KMS-11 (cell line): ENCODE results near the gene ARMC6.

Experiments used
- H2AFZ ChIP-seq: fragments of 200-600 bp; sonication (generic); 2 replicates; pipeline ENCODE4 v1.6.1; 2016; ENCODE audit warnings: antibody characterized with exemption, mixed run types, low read depth
- H3K27ac ChIP-seq: fragments of 200-600 bp; sonication (generic); 2 replicates; pipeline ENCODE4 v1.6.1; 2016; ENCODE audit warnings: mild to moderate bottlenecking, mixed run types
- H3K27me3 ChIP-seq: fragments of 200-600 bp; sonication (generic); 2 replicates; pipeline ENCODE4 v1.6.1; 2017; ENCODE audit warnings: mild to moderate bottlenecking, low read depth, mixed run types, moderate library complexity; ENCODE audit not compliant: insufficient read depth
- H3K36me3 ChIP-seq: fragments of 200-600 bp; sonication (generic); 2 replicates; pipeline ENCODE4 v1.6.1; 2017; ENCODE audit warnings: mild to moderate bottlenecking, mixed run types; ENCODE audit not compliant: insufficient read depth
- H3K4me1 ChIP-seq: fragments of 200-600 bp; sonication (generic); 2 replicates; pipeline ENCODE4 v1.6.1; 2016; ENCODE audit warnings: mild to moderate bottlenecking, low read depth, mixed run types; ENCODE audit not compliant: poor library complexity, severe bottlenecking
- H3K4me2 ChIP-seq: fragments of 200-600 bp; sonication (generic); 2 replicates; pipeline ENCODE4 v1.7.0; 2016; ENCODE audit warnings: mild to moderate bottlenecking, mixed run types
- H3K4me3 ChIP-seq: fragments of 200-600 bp; sonication (generic); IDR thresholded peaks from 2 replicates; pipeline ENCODE4 v1.6.1; 2017; ENCODE audit warnings: low read depth, low read length, mixed read lengths; ENCODE audit not compliant: insufficient read depth
- H3K79me2 ChIP-seq: fragments of 200-600 bp; sonication (generic); 2 replicates; pipeline ENCODE4 v1.6.1; 2016; ENCODE audit warnings: low read depth, mixed run types; ENCODE audit not compliant: insufficient read depth
- H3K9ac ChIP-seq: fragments of 200-600 bp; sonication (generic); 2 replicates; pipeline ENCODE4 v1.6.1; 2016; ENCODE audit warnings: mild to moderate bottlenecking, mixed run types
- H4K20me1 ChIP-seq: fragments of 200-600 bp; sonication (generic); 2 replicates; pipeline ENCODE4 v1.6.1; 2016; ENCODE audit warnings: mild to moderate bottlenecking, mixed run types; ENCODE audit not compliant: insufficient read depth
- TF ChIP-seq, protein P1 (sequence below): fragments of 200-600 bp; sonication (generic); conservative IDR thresholded peaks from 2 replicates; pipeline ENCODE4 v1.6.1; 2017; ENCODE audit warnings: low read depth, mild to moderate bottlenecking, antibody characterized with exemption, low read length, moderate library complexity, mixed read lengths

Gene ARMC6

DNA sequence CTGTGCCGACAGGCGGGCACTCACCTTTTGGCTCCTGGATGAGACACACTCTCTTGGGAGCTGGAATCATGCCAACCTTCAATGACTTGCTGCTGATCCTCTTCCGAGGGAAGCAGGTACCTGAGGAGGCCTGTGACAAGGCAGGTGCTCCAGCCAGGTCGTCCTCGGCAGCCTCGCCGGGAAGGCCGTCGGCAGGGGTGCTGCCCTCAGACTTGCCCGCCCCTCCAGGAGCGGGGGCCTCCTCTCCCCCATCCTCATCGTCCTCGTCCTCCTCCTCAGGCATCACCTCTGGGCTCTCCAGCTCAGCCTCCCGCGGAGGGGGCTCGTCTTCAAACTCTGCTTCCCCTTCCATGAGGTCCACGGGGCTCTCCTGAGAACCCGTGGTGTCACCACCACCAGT is 29.3 kb upstream of the ARMC6 start:
- TF ChIP-seq, protein P1, sequence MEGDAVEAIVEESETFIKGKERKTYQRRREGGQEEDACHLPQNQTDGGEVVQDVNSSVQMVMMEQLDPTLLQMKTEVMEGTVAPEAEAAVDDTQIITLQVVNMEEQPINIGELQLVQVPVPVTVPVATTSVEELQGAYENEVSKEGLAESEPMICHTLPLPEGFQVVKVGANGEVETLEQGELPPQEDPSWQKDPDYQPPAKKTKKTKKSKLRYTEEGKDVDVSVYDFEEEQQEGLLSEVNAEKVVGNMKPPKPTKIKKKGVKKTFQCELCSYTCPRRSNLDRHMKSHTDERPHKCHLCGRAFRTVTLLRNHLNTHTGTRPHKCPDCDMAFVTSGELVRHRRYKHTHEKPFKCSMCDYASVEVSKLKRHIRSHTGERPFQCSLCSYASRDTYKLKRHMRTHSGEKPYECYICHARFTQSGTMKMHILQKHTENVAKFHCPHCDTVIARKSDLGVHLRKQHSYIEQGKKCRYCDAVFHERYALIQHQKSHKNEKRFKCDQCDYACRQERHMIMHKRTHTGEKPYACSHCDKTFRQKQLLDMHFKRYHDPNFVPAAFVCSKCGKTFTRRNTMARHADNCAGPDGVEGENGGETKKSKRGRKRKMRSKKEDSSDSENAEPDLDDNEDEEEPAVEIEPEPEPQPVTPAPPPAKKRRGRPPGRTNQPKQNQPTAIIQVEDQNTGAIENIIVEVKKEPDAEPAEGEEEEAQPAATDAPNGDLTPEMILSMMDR: no peak
- no peak overlapping the region for H3K27ac ChIP-seq

DNA sequence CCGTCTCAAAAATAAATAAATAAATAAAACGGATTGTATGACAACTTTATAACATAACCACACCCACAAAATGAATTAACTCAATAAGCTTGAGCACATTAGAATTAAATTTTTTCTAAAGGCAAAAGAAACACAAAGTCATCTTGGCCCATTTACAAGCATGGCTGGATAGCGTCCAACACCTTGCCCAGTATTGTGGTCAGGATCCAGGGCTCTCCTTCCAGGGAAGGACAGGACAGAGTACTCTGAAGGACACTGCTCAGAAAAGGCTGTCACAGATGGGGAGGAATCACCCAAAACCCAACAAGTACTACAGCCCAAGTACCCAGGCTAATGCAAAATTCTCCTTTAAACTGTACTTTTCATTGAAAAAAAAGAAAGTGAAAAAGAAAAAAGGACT is 27.2 kb upstream of the ARMC6 start:
- no peak overlapping the region for H3K4me2 ChIP-seq
- H3K79me2 ChIP-seq: no peaks in the 10 kb centered on the region
- no peaks in the 10 kb centered on the region for H3K4me1 ChIP-seq
- H3K27me3 ChIP-seq: no peaks in the 10 kb centered on the region
- H3K9ac ChIP-seq: no peak overlapping the region
- H3K4me3 ChIP-seq: no peak overlapping the region
- peaks cover 4% of the 10 kb centered on the region; the same call in 1 of the 2 replicates for H3K36me3 ChIP-seq
- H2AFZ ChIP-seq: no peak overlapping the region
- TF ChIP-seq, protein P1: no peak
- H3K27ac ChIP-seq: no peak overlapping the region
- H4K20me1 ChIP-seq: no peaks in the 10 kb centered on the region

More for the DNA sequence above, 29.3 kb upstream of the ARMC6 start:
- Histone ChIP-seq H3K4me1 (peaks cover 16% of the 10 kb centered on the region), H4K20me1 (no peaks in the 10 kb centered on the region), H2AFZ (no peak overlapping the region), H3K9ac (no peak overlapping the region), H3K4me3 (no peak overlapping the region), H3K4me2 (no peak overlapping the region), H3K27me3 (no peaks in the 10 kb centered on the region), H3K36me3 (0 out of 2 replicates have a peak, but pooled peaks cover 4% of the 10 kb centered on the region), H3K79me2 (no peaks in the 10 kb centered on the region)

DNA sequence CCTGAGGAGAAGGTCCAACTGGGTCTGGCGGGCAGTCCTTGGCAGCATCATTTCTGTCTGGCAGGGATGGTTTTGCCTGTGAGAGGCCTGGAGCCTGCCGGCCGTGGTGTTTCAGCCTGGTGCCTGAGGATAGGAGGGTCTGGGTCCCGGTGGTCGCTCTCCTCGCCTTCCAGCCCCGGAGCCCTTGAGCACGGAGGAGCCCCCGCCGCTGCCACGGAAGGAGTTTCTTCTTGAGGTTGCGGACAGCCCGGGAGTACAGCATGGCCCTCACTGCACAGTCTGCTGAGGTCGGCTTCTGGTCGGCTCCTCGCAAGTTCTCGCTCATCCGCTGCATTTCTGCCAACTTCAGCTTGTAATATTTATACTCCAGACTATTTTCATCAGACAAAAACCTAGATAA is 23.5 kb upstream of the ARMC6 start:
- no peaks in the 10 kb centered on the region for H3K4me1 ChIP-seq
- H3K36me3 ChIP-seq: no peaks in the 10 kb centered on the region; the same call in 1 of the 2 replicates
- TF ChIP-seq, protein P1: no peak
- no peaks in the 10 kb centered on the region for H3K27me3 ChIP-seq
- H4K20me1 ChIP-seq: no peaks in the 10 kb centered on the region
- H3K4me3 ChIP-seq: no peak overlapping the region
- no peak overlapping the region for H3K27ac ChIP-seq
- no peak overlapping the region for H3K9ac ChIP-seq
- H2AFZ ChIP-seq: no peak overlapping the region
- H3K79me2 ChIP-seq: no peaks in the 10 kb centered on the region; the same call in 1 of the 2 replicates
- no peak overlapping the region for H3K4me2 ChIP-seq

DNA sequence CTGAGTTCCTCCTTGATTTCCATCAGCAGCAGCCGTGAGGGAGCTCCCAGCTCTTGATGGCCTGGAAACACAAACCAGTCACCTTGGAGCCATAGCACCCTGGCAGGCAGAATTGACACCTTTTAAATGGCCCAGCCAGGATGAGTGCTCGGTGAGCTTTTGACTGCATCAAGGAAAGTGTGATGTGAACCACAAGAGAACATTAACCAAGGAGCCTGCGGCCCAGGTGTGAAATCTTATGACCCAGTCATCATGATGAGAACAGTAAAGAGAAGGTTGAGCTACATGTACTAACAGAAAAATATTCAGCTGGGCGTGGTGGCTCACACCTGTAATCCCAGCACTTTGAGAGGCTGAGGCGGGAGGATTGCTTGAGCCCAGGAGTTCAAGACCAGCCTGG is 22.9 kb upstream of the ARMC6 start:
- TF ChIP-seq, protein P1: no peak
- Histone ChIP-seq H3K36me3 (no peaks in the 10 kb centered on the region; the same call in 1 of the 2 replicates), H3K4me2 (no peak overlapping the region), H3K4me3 (no peak overlapping the region), H3K9ac (no peak overlapping the region), H3K4me1 (no peaks in the 10 kb centered on the region), H2AFZ (no peak overlapping the region), H3K27me3 (no peaks in the 10 kb centered on the region), H3K27ac (no peak overlapping the region), H3K79me2 (no peaks in the 10 kb centered on the region; the same call in 1 of the 2 replicates), H4K20me1 (no peaks in the 10 kb centered on the region)
